Osteoblast (primary cell): ENCODE data around the gene KCNJ2. TPM values are rescaled to one million over a fixed set of nuclear protein-coding genes. Genes with fewer than 3 reads are reported as not detected.

Experiments
- DNase-seq: peaks from one replicate; pipeline ENCODE4 v3.0.0; 2011; ENCODE audit warnings: low spot score, mixed read lengths; ENCODE audit not compliant: insufficient read length; ENCODE audit errors: missing footprints
- H2AFZ ChIP-seq: 2 replicates; pipeline ENCODE4 v1.6.0; 2011; ENCODE audit warnings: mild to moderate bottlenecking, low read length
- H3K27ac ChIP-seq: 2 replicates; pipeline ENCODE4 v1.5.1; 2011; ENCODE audit warnings: mild to moderate bottlenecking, low read depth, low read length, moderate library complexity
- H3K27me3 ChIP-seq: 2 replicates; pipeline ENCODE4 v1.6.0; 2012; ENCODE audit warnings: mild to moderate bottlenecking, control low read depth, inconsistent platforms, low read length, moderate library complexity; ENCODE audit not compliant: insufficient read depth
- H3K36me3 ChIP-seq: 2 replicates; pipeline ENCODE4 v1.5.1; 2011; ENCODE audit warnings: mild to moderate bottlenecking, low read length, control low read depth, moderate library complexity; ENCODE audit not compliant: insufficient read depth
- H3K4me1 ChIP-seq: 2 replicates; pipeline ENCODE4 v1.5.1; 2011; ENCODE audit warnings: mild to moderate bottlenecking, low read length, control low read depth, moderate library complexity; ENCODE audit not compliant: insufficient read depth
- H3K4me2 ChIP-seq: 2 replicates; pipeline ENCODE4 v1.6.0; 2011; ENCODE audit warnings: mild to moderate bottlenecking, low read length; ENCODE audit not compliant: insufficient read depth
- H3K4me3 ChIP-seq: fragments of 200-600 bp; sonication (generic); 3 replicates; pipeline ENCODE4 v1.5.1; 2012; ENCODE audit warnings: mild to moderate bottlenecking, low read length, inconsistent platforms; ENCODE audit not compliant: insufficient read depth
- H3K79me2 ChIP-seq: 2 replicates; pipeline ENCODE4 v1.6.0; 2012; ENCODE audit warnings: mild to moderate bottlenecking, low read length, control low read depth, inconsistent platforms; ENCODE audit not compliant: insufficient read depth
- H3K9me3 ChIP-seq: 2 replicates; pipeline ENCODE4 v1.5.1; 2011; ENCODE audit warnings: low read depth, low read length, control low read depth
- H4K20me1 ChIP-seq: 2 replicates; pipeline ENCODE4 v1.6.0; 2012; ENCODE audit warnings: mild to moderate bottlenecking, low read length, control low read depth; ENCODE audit not compliant: insufficient read depth
- CTCF ChIP-seq: IDR thresholded peaks from 2 replicates; pipeline ENCODE4 v1.5.1; 2011; ENCODE audit warnings: mild to moderate bottlenecking, low read depth, low read length, moderate library complexity; ENCODE audit errors: extremely low read depth
- total RNA-seq: library from RNA; depleted of rRNA; stranded (reverse); fragments of >200 nt; gene quantifications from 2 replicates; pipeline ENCODE4 v1.2.3, GENCODE V29; 2012

Gene KCNJ2
- total RNA-seq, 1 donor, result 5.1 TPM

GRCh38 chr17:70128727-70129238 lies 40.5 kb upstream of the KCNJ2 start:
- H3K79me2 ChIP-seq, result no peaks in the 10 kb centered on the region
- H3K4me3 ChIP-seq, result no peak overlapping the region
- no peaks in the 10 kb centered on the region for H3K4me1 ChIP-seq
- H3K27me3 ChIP-seq, result no peaks in the 10 kb centered on the region
- DNase-seq, result no peak
- H2AFZ ChIP-seq, result no peak overlapping the region
- no peak for TF ChIP-seq CTCF
- H3K4me2 ChIP-seq, result no peak overlapping the region
- H4K20me1 ChIP-seq, result no peaks in the 10 kb centered on the region
- H3K9me3 ChIP-seq, result no peaks in the 10 kb centered on the region
- no peak overlapping the region for H3K27ac ChIP-seq
- no peaks in the 10 kb centered on the region for H3K36me3 ChIP-seq

DNA sequence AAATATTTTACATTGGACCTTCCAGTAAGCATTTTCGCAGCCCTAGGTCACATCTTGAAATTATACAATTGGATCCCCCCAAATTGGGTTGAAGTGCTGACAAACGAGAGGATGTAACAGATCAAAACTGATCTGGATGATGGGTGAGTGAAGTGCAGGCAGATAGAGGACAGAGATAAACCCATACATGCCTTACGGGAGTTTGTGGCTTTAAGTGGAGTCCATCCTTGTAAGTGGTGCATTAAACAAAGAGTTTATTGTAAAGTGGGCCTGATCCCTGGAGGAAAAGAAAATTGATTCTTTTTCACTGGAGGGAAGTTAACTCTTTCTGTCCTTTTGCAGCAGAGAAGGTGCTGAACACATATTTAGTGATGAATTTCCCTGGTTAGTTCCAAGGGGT lies 39.0 kb upstream of the KCNJ2 start:
- Histone ChIP-seq H3K27me3 (no peaks in the 10 kb centered on the region), H4K20me1 (no peaks in the 10 kb centered on the region), H3K9me3 (no peaks in the 10 kb centered on the region), H3K27ac (no peak overlapping the region), H3K36me3 (no peaks in the 10 kb centered on the region), H2AFZ (no peak overlapping the region), H3K79me2 (no peaks in the 10 kb centered on the region), H3K4me1 (no peaks in the 10 kb centered on the region), H3K4me3 (no peak overlapping the region), H3K4me2 (no peak overlapping the region)
- no peak for TF ChIP-seq CTCF
- DNase-seq, result no peak

DNA sequence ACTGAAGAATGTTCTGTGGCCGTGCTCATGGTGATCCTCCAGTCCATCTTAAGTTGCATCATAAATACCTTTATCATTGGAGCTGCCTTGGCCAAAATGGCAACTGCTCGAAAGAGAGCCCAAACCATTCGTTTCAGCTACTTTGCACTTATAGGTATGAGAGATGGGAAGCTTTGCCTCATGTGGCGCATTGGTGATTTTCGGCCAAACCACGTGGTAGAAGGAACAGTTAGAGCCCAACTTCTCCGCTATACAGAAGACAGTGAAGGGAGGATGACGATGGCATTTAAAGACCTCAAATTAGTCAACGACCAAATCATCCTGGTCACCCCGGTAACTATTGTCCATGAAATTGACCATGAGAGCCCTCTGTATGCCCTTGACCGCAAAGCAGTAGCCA lies 36.8 kb upstream of the KCNJ2 start:
- DNase-seq, result no peak
- TF ChIP-seq CTCF, result no peak
- H3K27ac ChIP-seq, result no peak overlapping the region
- no peak overlapping the region for H2AFZ ChIP-seq
- H3K4me2 ChIP-seq, result no peak overlapping the region
- H3K79me2 ChIP-seq, result no peaks in the 10 kb centered on the region
- H3K4me1 ChIP-seq, result peaks cover 9% of the 10 kb centered on the region
- no peak overlapping the region for H3K4me3 ChIP-seq
- no peaks in the 10 kb centered on the region for H3K27me3 ChIP-seq
- no peaks in the 10 kb centered on the region for H3K9me3 ChIP-seq
- H3K36me3 ChIP-seq, result no peaks in the 10 kb centered on the region
- no peaks in the 10 kb centered on the region for H4K20me1 ChIP-seq

DNA sequence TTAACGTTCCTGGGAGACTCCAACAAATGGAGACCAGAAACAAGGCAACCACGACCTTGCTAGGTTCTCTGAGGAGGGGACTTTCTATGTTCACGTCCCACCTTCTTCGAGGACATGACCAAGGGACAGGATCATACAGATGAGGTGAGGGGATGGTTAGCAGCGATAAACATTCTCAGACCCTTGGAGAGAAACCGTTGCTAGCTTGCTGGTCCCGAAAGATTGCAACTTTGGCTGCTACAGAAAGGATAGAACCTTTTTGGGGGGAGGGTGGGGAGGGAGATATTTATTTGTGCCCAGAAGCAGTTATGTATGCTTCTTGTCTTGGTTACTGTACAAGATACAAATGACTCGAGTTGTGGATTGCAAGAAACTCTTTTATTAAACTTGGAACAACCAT lies 35.3 kb upstream of the KCNJ2 start:
- no peak for TF ChIP-seq CTCF
- H3K4me1 ChIP-seq, result peaks cover 23% of the 10 kb centered on the region
- no peaks in the 10 kb centered on the region for H3K9me3 ChIP-seq
- no peak overlapping the region for H3K27ac ChIP-seq
- H4K20me1 ChIP-seq, result no peaks in the 10 kb centered on the region
- no peaks in the 10 kb centered on the region for H3K27me3 ChIP-seq
- no peaks in the 10 kb centered on the region for H3K36me3 ChIP-seq
- H3K79me2 ChIP-seq, result no peaks in the 10 kb centered on the region
- DNase-seq, result no peak
- no peak overlapping the region for H2AFZ ChIP-seq
- H3K4me2 ChIP-seq, result no peak overlapping the region
- no peak overlapping the region for H3K4me3 ChIP-seq
